Upper lobe of right lung (tissue), 1 donor: ENCODE results near the gene DARS1. TPM values are rescaled to one million over a fixed set of nuclear protein-coding genes. Genes with fewer than 3 reads are reported as not detected.

Source experiments
- ATAC-seq: fragments of 200-7000 bp; cut with Tn5 transposase; one replicate; pipeline ENCODE4 v1.9.1; 2020; ENCODE audit warnings: mild to moderate bottlenecking, moderate library complexity
- DNase-seq: peaks from one replicate; pipeline ENCODE4 v3.0.0-alpha.2; 2020
- H3K27ac ChIP-seq: fragments of 200-600 bp; one replicate; pipeline ENCODE4 v1.8.0; 2022
- H3K27me3 ChIP-seq: fragments of 200-600 bp; one replicate; pipeline ENCODE4 v1.8.0; 2022; ENCODE audit warnings: mild to moderate bottlenecking
- H3K36me3 ChIP-seq: fragments of 200-600 bp; one replicate; pipeline ENCODE4 v1.8.0; 2022
- H3K4me1 ChIP-seq: fragments of 200-600 bp; one replicate; pipeline ENCODE4 v1.8.0; 2022
- H3K4me3 ChIP-seq: fragments of 200-600 bp; one replicate; pipeline ENCODE4 v1.8.0; 2022; ENCODE audit warnings: mild to moderate bottlenecking
- H3K9me3 ChIP-seq: fragments of 200-600 bp; one replicate; pipeline ENCODE4 v1.8.0; 2022
- intact Hi-C: fragments of 100-400 bp; cut with DNase I; formaldehyde crosslinking; loops from one replicate; pipeline ENCODE4 v1.11.0; 2022
- total RNA-seq: library from RNA; stranded (reverse); fragmentation: NEBNext Ultra II Directional; extraction: Animal tissue kit (Norgen Biotek cat#: 25700); gene quantifications from one replicate; pipeline ENCODE4 v1.2.1, GENCODE V29; 2021
- TF ChIP-seq, protein P1 (sequence below): fragments of 200-600 bp; IDR thresholded peaks from one replicate; pipeline ENCODE4 v1.8.0; 2022; ENCODE audit warnings: antibody characterized with exemption
- donor health status: DM: no; HTN: yes; CAD: no; lungs with severe emphysema.

DARS1 gene
- total RNA-seq, 1 donor from 2014 or later = 55.3 TPM

GRCh38 chr2:136000502-136000901 is 15.1 kb upstream of the DARS1 start:
- intact Hi-C loops = no loop called here
- ATAC-seq (no peak), DNase-seq (no peak)
- no peak overlapping the region for H3K27ac ChIP-seq
- H3K4me3 ChIP-seq = no peak overlapping the region
- H3K36me3 ChIP-seq = no peaks in the 10 kb centered on the region
- no peaks in the 10 kb centered on the region for H3K27me3 ChIP-seq
- no peaks in the 10 kb centered on the region for H3K4me1 ChIP-seq
- H3K9me3 ChIP-seq = no peaks in the 10 kb centered on the region
- TF ChIP-seq, protein P1, sequence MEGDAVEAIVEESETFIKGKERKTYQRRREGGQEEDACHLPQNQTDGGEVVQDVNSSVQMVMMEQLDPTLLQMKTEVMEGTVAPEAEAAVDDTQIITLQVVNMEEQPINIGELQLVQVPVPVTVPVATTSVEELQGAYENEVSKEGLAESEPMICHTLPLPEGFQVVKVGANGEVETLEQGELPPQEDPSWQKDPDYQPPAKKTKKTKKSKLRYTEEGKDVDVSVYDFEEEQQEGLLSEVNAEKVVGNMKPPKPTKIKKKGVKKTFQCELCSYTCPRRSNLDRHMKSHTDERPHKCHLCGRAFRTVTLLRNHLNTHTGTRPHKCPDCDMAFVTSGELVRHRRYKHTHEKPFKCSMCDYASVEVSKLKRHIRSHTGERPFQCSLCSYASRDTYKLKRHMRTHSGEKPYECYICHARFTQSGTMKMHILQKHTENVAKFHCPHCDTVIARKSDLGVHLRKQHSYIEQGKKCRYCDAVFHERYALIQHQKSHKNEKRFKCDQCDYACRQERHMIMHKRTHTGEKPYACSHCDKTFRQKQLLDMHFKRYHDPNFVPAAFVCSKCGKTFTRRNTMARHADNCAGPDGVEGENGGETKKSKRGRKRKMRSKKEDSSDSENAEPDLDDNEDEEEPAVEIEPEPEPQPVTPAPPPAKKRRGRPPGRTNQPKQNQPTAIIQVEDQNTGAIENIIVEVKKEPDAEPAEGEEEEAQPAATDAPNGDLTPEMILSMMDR = no peak

GRCh38 chr2:135999899-136000298 is 14.5 kb upstream of the DARS1 start:
- H3K4me3 ChIP-seq = no peak overlapping the region
- H3K9me3 ChIP-seq = no peaks in the 10 kb centered on the region
- TF ChIP-seq, protein P1 = no peak
- H3K27ac ChIP-seq = no peak overlapping the region
- H3K36me3 ChIP-seq = no peaks in the 10 kb centered on the region
- no peak for ATAC-seq
- no peak for DNase-seq
- intact Hi-C loops = no loop called here
- H3K4me1 ChIP-seq = no peaks in the 10 kb centered on the region
- H3K27me3 ChIP-seq = no peaks in the 10 kb centered on the region

DNA sequence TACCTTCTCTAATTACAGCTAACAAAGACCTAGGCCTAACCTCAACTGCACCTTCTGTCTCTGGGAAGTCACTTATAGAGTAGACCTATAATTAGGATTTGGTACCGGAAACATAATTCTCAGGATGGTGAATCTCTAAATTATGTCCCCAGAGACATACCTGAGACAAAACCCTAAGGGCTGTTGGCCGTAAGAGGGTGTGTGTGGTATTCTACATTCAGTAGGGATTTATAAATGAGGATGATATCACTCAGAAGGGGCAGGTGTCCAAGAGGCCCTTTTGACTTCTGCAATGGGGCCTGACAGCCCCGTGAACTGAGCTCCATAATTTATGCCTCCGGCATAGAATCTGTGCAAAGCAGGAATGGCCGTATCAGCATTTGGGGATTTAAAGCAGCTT is 13.5 kb upstream of the DARS1 start:
- H3K27me3 ChIP-seq = no peaks in the 10 kb centered on the region
- intact Hi-C loops = no loop called here
- TF ChIP-seq, protein P1 = no peak
- no peak overlapping the region for H3K27ac ChIP-seq
- ATAC-seq (no peak), DNase-seq (no peak)
- H3K4me1 ChIP-seq = no peaks in the 10 kb centered on the region
- no peaks in the 10 kb centered on the region for H3K9me3 ChIP-seq
- no peaks in the 10 kb centered on the region for H3K36me3 ChIP-seq
- H3K4me3 ChIP-seq = no peak overlapping the region

GRCh38 chr2:135997380-135997779 is 12.0 kb upstream of the DARS1 start:
- TF ChIP-seq, protein P1 = no peak
- ATAC-seq (peak; percentile 93), DNase-seq (peak; percentile 79)
- H3K4me1 ChIP-seq = no peaks in the 10 kb centered on the region
- no peak overlapping the region for H3K4me3 ChIP-seq
- intact Hi-C loops = no loop called here
- H3K27me3 ChIP-seq = no peaks in the 10 kb centered on the region
- no peaks in the 10 kb centered on the region for H3K36me3 ChIP-seq
- no peaks in the 10 kb centered on the region for H3K9me3 ChIP-seq
- no peak overlapping the region for H3K27ac ChIP-seq

- Histone ChIP-seq H3K27me3 (no peaks in the 10 kb centered on the region), H3K27ac (no peak overlapping the region), H3K36me3 (no peaks in the 10 kb centered on the region), H3K9me3 (no peaks in the 10 kb centered on the region), H3K4me3 (no peak overlapping the region), H3K4me1 (no peaks in the 10 kb centered on the region)
- intact Hi-C loops = no loop called here
- TF ChIP-seq, protein P1 = no peak
- ATAC-seq = no peak
- no peak for DNase-seq
Measured at GRCh38 chr2:135996304-135996703, 10.9 kb upstream of the DARS1 start.

DNA sequence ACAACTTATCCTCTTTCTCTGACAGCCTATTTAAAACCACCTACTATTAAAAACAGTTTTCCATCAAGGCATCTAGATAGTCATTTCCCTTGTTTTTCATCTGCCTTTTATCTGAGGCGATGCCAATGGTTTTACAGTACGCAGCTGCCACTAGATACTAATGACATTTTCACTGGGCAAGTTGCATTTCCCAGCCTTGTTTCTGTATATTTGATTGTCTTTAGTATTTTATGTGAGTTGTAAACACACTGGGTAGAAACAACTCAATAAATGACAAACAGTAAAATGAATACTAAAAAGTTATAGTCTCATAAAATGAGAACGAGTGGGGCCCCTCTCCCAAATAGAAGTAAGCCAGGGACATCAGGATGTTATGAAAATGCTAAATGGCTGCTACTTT is 8.9 kb upstream of the DARS1 start:
- Histone ChIP-seq H3K36me3 (no peaks in the 10 kb centered on the region), H3K9me3 (no peaks in the 10 kb centered on the region), H3K4me1 (no peaks in the 10 kb centered on the region), H3K27me3 (no peaks in the 10 kb centered on the region), H3K27ac (no peak overlapping the region), H3K4me3 (no peak overlapping the region)
- DNase-seq = no peak
- TF ChIP-seq, protein P1 = no peak
- ATAC-seq = no peak
- intact Hi-C loops = no loop called here
